Measurements from ENCODE around the gene SPATA13.
"Not testable (repeated sequence)": the region's sequence is repeated elsewhere in the genome, so short reads cannot be mapped to it uniquely, and the experiment has no call there.

The SPATA13 gene

GRCh38 chr13:24284889-24285565 is 124.5 kb downstream of the SPATA13 start:
- DNase-seq = no peak

GRCh38 chr13:24286624-24287023 is 126.1 kb downstream of the SPATA13 start:
- no peak for DNase-seq

GRCh38 chr13:24287748-24288287 is 127.3 kb downstream of the SPATA13 start:
- DNase-seq = no peak

- DNase-seq = no peak
Measured at GRCh38 chr13:24288870-24289269, 128.3 kb downstream of the SPATA13 start.

- DNase-seq = no peak
Measured at GRCh38 chr13:24290280-24290932, 129.9 kb downstream of the SPATA13 start.

GRCh38 chr13:24292481-24292880 is 132.0 kb downstream of the SPATA13 start:
- no peak for DNase-seq

- no peak for DNase-seq
Measured at GRCh38 chr13:24293746-24294145, 133.2 kb downstream of the SPATA13 start.

GRCh38 chr13:24299488-24300114 is 139.1 kb downstream of the SPATA13 start:
- no peak for DNase-seq

- no peak for DNase-seq
Measured at GRCh38 chr13:24301434-24301833, 140.9 kb downstream of the SPATA13 start.

- no peak for DNase-seq
Measured at GRCh38 chr13:24301911-24302310, 141.4 kb downstream of the SPATA13 start.

GRCh38 chr13:24304620-24305019 is 144.1 kb downstream of the SPATA13 start:
- no peak for DNase-seq

GRCh38 chr13:24306632-24307031 is 146.1 kb downstream of the SPATA13 start:
- DNase-seq = no peak

- DNase-seq = no peak
Measured at GRCh38 chr13:24307211-24308067, 146.9 kb downstream of the SPATA13 start.

GRCh38 chr13:24308068-24308445 is 147.5 kb downstream of the SPATA13 start:
- no peak for DNase-seq

- no peak for DNase-seq
Measured at GRCh38 chr13:24308488-24309020, 148.0 kb downstream of the SPATA13 start.

- DNase-seq = not testable (repeated sequence)
Measured at GRCh38 chr13:24309300-24309699, 148.8 kb downstream of the SPATA13 start, which contains the start of gene C1QTNF9. Gene C1QTNF9, plus strand, starts transcription at chr13:24309580. Its CDS starts 6,424 bp downstream, at chr13:24316004.

- DNase-seq = no peak
Measured at GRCh38 chr13:24313439-24313838, 152.9 kb downstream of the SPATA13 start.

GRCh38 chr13:24317835-24318234 is 157.3 kb downstream of the SPATA13 start:
- DNase-seq = not testable (repeated sequence)

GRCh38 chr13:24318878-24319277 is 158.4 kb downstream of the SPATA13 start:
- not testable (repeated sequence) for DNase-seq

GRCh38 chr13:24319641-24320040 is 159.1 kb downstream of the SPATA13 start:
- DNase-seq = not testable (repeated sequence)

- not testable (repeated sequence) for DNase-seq
Measured at GRCh38 chr13:24321416-24321815, 160.9 kb downstream of the SPATA13 start.

GRCh38 chr13:24322470-24322869 is 161.9 kb downstream of the SPATA13 start:
- not testable (repeated sequence) for DNase-seq

All from activated CD4-positive, alpha-beta T cell treated with anti-CD3 and anti-CD28 coated beads, Interleukin-2, amount 50 U/mL, for 4 hours (primary cell).